Spleen (tissue), 11 donors: Measurements from ENCODE around the gene RAP1GAP. TPM values are rescaled to one million over a fixed set of nuclear protein-coding genes. Genes with fewer than 3 reads are reported as not detected.

Source experiments
- DNase-seq: peaks from one replicate; pipeline ENCODE4 v3.0.0-alpha.2; 2020
- H3K27ac ChIP-seq, 8 donors: fragments of 200-600 bp; sonication (generic) in 7 of 8; 1 replicate in 4 of 8; 2 replicates in 4 of 8; pipeline versions ENCODE4 v1.5.0 to v1.8.0; 2016 to 2021; ENCODE audit warnings: inconsistent platforms in 4 of 8, mild to moderate bottlenecking in 4 of 8, moderate library complexity in 1 of 8
- H3K27me3 ChIP-seq, 7 donors: fragments of 200-600 bp; sonication (generic) in 6 of 7; replicated peaks in 1 of 7; 1 replicate in 4 of 7; 2 replicates in 3 of 7; pipeline versions ENCODE4 v1.5.0 to v1.8.0; 2016 to 2021; ENCODE audit warnings: inconsistent platforms in 3 of 7, mild to moderate bottlenecking in 1 of 7
- H3K36me3 ChIP-seq, 6 donors: fragments of 200-600 bp; sonication (generic) in 5 of 6; 1 replicate in 4 of 6; 2 replicates in 2 of 6; pipeline versions ENCODE4 v1.5.0 to v1.8.0; 2016 to 2021; ENCODE audit warnings: inconsistent platforms in 2 of 6
- H3K4me1 ChIP-seq, 6 donors: fragments of 200-600 bp; sonication (generic) in 5 of 6; 1 replicate in 3 of 6; 2 replicates in 3 of 6; pipeline versions ENCODE4 v1.5.0 to v1.8.0; 2016 to 2021; ENCODE audit warnings: inconsistent platforms in 3 of 6
- H3K4me3 ChIP-seq, 8 donors: fragments of 200-600 bp; sonication (generic) in 7 of 8; 1 replicate in 4 of 8; 2 replicates in 4 of 8; pipeline versions ENCODE4 v1.5.0 to v1.8.0; 2016 to 2021; ENCODE audit warnings: inconsistent platforms in 4 of 8, mild to moderate bottlenecking in 4 of 8, moderate library complexity in 2 of 8
- H3K9me3 ChIP-seq, 8 donors: fragments of 200-600 bp; sonication (generic) in 7 of 8; 1 replicate in 4 of 8; 2 replicates in 4 of 8; pipeline versions ENCODE4 v1.5.0 to v1.8.0; 2016 to 2021; ENCODE audit warnings: inconsistent platforms in 4 of 8
- POLR2A ChIP-seq, 3 donors: fragments of 450-650 bp; IDR thresholded peaks; one replicate each; pipeline ENCODE4 v1.5.1; 2017; ENCODE audit warnings: antibody characterized with exemption in 3 of 3, mild to moderate bottlenecking in 1 of 3
- POLR2AphosphoS5 ChIP-seq, 3 donors: sonication (generic); formaldehyde crosslinking; IDR thresholded peaks; one replicate each; pipeline ENCODE4 v1.5.1; 2017; ENCODE audit warnings: antibody characterized with exemption in 3 of 3
- WGBS, 5 donors: extraction: QIAGEN DNeasy Blood & Tissue Kit in 3 of 5; methylation state at CpG; one replicate each; pipeline versions ENCODE4 v1.1.5 to v1.1.7; 2013 to 2018; 5-methylcytosine and 5-hydroxymethylcytosine counted together
- intact Hi-C: fragments of 100-400 bp; cut with DNase I; formaldehyde crosslinking; loops from one replicate; pipeline ENCODE4 v1.15.0; 2023; ENCODE audit warnings: low total_unique reads
- polyA plus RNA-seq, 3 donors: library from polyadenylated mRNA; stranded (reverse); fragments of 200-250 nt; gene quantifications; one replicate each; pipeline ENCODE4 v1.2.1, GENCODE V29; 2013
- total RNA-seq, 7 donors: library from RNA; depleted of rRNA in 3 of 7; stranded (reverse); fragments of >200 nt in 3 of 7; fragmentation: NEBNext Ultra II Directional in 4 of 7; extraction: Animal tissue kit (Norgen Biotek cat#: 25700) in 4 of 7; gene quantifications; one replicate each; pipeline versions ENCODE4 v1.1.0 to v1.2.1, GENCODE V29; 2016 to 2021
- TF ChIP-seq, protein P1 (sequence below), 11 experiments: fragments of 200-600 bp in 7 of 11; fragments of 450-650 bp in 4 of 11; sonication (generic) in 4 of 11; IDR thresholded peaks in 8 of 11; conservative IDR thresholded peaks in 3 of 11; 1 replicate in 7 of 11; 2 replicates in 4 of 11; pipeline versions ENCODE4 v1.4.0 to v1.8.0; 2016 to 2021; ENCODE audit warnings: antibody characterized with exemption in 11 of 11, inconsistent platforms in 4 of 11, mild to moderate bottlenecking in 1 of 11
- donor health status: healthy with polysubstance abuse.
- donor health status: DM: no; HTN: no; CAD: no; lungs with moderate emphysema.
- donor health status: DM: no; HTN: no; CAD: no.
- donor health status: Bipolar disorder and iron deficiency.
- donor health status: healthy.
- donor health status: DM: no; HTN: no; CAD: no.
- donor health status: DM: yes; HTN: yes; CAD: no.

RAP1GAP gene
- total and polyA plus RNA-seq, 10 donors = 0.30 to 12.1 (median 0.86) TPM

DNA sequence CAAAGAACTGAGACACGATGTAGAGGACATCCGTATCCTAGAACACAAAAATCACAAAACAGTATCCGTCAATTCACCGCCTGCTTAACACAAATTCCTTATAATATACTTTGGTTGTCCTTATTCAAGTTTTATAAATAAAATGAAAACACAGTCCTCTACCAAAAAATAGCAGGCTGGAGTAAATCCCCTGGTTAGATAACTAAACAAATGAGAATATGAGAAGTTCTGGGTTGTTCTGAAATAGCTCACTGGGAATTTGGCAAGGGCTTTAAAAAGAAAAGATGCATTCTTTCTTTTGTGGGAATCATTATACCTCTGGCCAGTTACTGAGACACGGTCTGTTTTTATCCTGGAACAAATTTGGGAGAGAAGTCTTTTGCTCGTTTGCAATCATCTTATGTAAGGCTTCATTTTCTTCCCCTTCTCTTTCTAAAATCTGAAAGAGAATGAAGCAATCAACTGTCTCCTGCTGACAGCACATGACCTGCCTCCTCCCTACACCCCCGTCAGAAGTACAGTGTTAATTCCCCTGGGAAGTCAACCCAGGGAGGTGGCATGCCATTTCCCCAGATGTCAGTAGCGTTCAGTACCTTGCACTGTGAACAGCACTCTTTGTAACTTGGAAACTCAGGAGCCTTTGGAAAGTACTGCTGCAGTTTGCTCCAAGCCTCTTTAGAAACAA is 37.1 kb upstream of the RAP1GAP start:
- Histone ChIP-seq H3K36me3 (peaks cover 0 to 97% (median 58%) of the 10 kb centered on the region in 6 donors), H3K27ac (peak overlapping the region in 1 of 8 donors; percentile 5), H3K4me1 (peaks cover 0 to 36% (median 6%) of the 10 kb centered on the region in 6 donors), H3K4me3 (no peak overlapping the region), H3K9me3 (no peaks in the 10 kb centered on the region), H3K27me3 (no peaks in the 10 kb centered on the region)
- no peak for TF ChIP-seq POLR2A (IDR thresholded peaks at IDR 0.05)
- TF ChIP-seq, protein P1, sequence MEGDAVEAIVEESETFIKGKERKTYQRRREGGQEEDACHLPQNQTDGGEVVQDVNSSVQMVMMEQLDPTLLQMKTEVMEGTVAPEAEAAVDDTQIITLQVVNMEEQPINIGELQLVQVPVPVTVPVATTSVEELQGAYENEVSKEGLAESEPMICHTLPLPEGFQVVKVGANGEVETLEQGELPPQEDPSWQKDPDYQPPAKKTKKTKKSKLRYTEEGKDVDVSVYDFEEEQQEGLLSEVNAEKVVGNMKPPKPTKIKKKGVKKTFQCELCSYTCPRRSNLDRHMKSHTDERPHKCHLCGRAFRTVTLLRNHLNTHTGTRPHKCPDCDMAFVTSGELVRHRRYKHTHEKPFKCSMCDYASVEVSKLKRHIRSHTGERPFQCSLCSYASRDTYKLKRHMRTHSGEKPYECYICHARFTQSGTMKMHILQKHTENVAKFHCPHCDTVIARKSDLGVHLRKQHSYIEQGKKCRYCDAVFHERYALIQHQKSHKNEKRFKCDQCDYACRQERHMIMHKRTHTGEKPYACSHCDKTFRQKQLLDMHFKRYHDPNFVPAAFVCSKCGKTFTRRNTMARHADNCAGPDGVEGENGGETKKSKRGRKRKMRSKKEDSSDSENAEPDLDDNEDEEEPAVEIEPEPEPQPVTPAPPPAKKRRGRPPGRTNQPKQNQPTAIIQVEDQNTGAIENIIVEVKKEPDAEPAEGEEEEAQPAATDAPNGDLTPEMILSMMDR (IDR thresholded peaks at IDR 0.05 in 8 of 11, conservative IDR thresholded peaks at IDR 0.05 in 3 of 11) = no peak
- TF ChIP-seq POLR2AphosphoS5 (IDR thresholded peaks at IDR 0.05) = no peak
- WGBS, 5 donors = 65 to 80% (median 74%) methylated on average over 8 of the region's 8 CpGs
- no peak for DNase-seq
- intact Hi-C loops = no loop called here

DNA sequence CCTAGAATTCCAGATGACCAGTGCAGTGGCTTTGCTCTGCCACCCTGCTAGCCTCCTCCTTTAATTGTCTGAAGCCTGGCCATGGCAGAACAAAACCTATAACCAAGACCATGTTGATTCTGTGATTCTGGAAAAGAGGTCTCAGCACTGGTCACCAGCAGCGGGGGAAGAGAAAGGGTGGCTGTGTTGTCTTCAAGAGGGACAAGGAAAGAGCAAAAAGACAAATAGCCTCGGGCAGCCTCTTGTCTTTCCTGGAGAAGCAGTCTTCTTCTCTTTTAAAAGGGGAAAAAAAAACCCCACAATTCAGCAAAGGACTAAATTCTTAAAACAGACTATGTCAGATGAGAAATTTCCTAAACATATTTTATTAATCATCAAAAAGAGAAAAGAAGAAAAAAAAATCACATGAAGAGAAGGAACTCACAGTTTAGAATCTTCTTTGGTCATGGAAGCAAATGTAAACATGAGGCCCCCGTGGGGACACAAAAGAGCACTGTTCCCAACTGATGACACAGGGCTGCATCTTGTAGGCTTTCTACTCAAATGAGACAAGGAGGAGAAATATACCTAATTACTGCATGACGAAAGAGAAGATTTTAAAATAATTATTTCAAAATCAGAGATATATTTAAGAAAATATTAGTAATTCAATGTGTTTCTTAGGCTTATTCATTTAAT is 36.3 kb upstream of the RAP1GAP start:
- TF ChIP-seq POLR2A (IDR thresholded peaks at IDR 0.05) (no peak), POLR2AphosphoS5 (IDR thresholded peaks at IDR 0.05) (no peak)
- TF ChIP-seq, protein P1 (IDR thresholded peaks at IDR 0.05 in 8 of 11, conservative IDR thresholded peaks at IDR 0.05 in 3 of 11) = no peak
- Histone ChIP-seq H3K27me3 (no peaks in the 10 kb centered on the region), H3K36me3 (peaks cover 0 to 97% (median 60%) of the 10 kb centered on the region in 6 donors), H3K27ac (no peak overlapping the region), H3K4me1 (peaks cover 0 to 36% (median 6%) of the 10 kb centered on the region in 6 donors), H3K9me3 (no peaks in the 10 kb centered on the region), H3K4me3 (no peak overlapping the region)
- WGBS, 5 donors = 78 to 87% (median 84%) methylated on average over 4 of the region's 4 CpGs
- DNase-seq = no peak
- intact Hi-C loops = no loop called here

DNA sequence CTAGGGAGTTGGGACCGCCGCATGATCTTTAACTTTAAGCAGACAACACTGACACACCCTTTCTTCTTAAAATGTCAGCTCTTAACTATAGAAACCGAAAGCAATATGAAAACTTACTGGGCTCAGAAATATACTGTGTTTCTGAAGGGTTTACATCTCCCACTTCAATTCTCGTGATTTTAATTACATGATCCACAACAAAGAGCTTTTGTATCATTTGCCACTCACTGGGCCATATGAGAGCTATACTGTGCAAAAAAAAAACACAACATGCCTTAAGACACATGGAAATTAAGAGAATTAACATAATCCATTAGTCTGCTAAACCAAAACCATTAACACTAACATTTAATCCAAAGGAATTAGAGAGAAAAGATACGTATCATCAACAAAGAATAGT is 35.0 kb upstream of the RAP1GAP start:
- peaks cover 0 to 36% (median 6%) of the 10 kb centered on the region in 6 donors for H3K4me1 ChIP-seq
- intact Hi-C loops = no loop called here
- no peak for TF ChIP-seq POLR2AphosphoS5 (IDR thresholded peaks at IDR 0.05)
- TF ChIP-seq, protein P1 (IDR thresholded peaks at IDR 0.05 in 8 of 11, conservative IDR thresholded peaks at IDR 0.05 in 3 of 11) = no peak
- TF ChIP-seq POLR2A (IDR thresholded peaks at IDR 0.05) = no peak
- 84 to 89% (median 88%) methylated on average over 5 of the region's 5 CpGs for WGBS, 5 donors
- H3K36me3 ChIP-seq = peaks cover 0 to 98% (median 70%) of the 10 kb centered on the region in 6 donors
- no peak overlapping the region for H3K27ac ChIP-seq
- no peak overlapping the region for H3K4me3 ChIP-seq
- DNase-seq = no peak
- H3K27me3 ChIP-seq = no peaks in the 10 kb centered on the region
- H3K9me3 ChIP-seq = no peaks in the 10 kb centered on the region

DNA sequence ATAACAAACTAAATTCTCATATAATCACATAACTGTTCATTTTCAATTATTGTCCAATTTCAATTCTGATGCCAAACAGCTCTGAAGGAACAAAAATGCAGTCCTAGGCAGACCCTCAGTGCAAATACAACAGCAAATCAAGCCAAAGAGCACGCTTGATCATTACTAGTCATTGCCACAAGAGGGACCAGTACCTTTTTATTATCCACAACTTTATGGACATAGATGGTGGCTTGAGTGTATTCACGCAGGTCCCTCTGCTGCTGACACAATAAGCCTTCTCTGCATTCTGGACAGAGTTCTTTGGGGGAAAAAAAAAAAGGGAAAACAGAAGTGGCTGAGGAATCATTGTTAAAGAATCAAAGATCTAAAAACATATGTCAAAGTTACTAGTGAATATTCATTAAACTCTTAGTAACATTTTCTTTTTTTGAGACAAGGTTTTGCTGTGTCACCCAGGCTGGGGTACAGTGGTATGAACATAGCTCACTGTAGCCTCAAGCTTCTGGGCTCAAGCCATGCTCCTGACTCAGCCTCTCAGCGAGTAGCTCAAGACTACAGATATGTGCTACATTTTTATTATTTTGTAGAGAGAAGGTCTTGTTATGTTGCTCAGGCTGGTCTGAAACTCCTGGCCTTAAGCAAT is 34.3 kb upstream of the RAP1GAP start:
- H3K36me3 ChIP-seq = peaks cover 0 to 98% (median 73%) of the 10 kb centered on the region in 6 donors
- no peaks in the 10 kb centered on the region for H3K9me3 ChIP-seq
- H3K4me3 ChIP-seq = no peak overlapping the region
- H3K27ac ChIP-seq = no peak overlapping the region
- H3K27me3 ChIP-seq = no peaks in the 10 kb centered on the region
- H3K4me1 ChIP-seq = peaks cover 0 to 36% (median 6%) of the 10 kb centered on the region in 6 donors
- no peak for TF ChIP-seq POLR2AphosphoS5 (IDR thresholded peaks at IDR 0.05)
- TF ChIP-seq, protein P1 (IDR thresholded peaks at IDR 0.05 in 8 of 11, conservative IDR thresholded peaks at IDR 0.05 in 3 of 11) = peak in 7 of 11 experiments; percentile 16 to 41 (median 33)
- TF ChIP-seq POLR2A (IDR thresholded peaks at IDR 0.05) = no peak
- WGBS, 5 donors = 69 to 83% (median 74%) methylated on average over 3 of the region's 3 CpGs
- intact Hi-C loops = no loop called here
- no peak for DNase-seq
